Stimulated activated effector memory CD8-positive, alpha-beta T cell treated with anti-CD3 and anti-CD28 coated beads, Interleukin-12 subunit alpha, Interleukin-12 subunit beta, amount 100 ng/mL, for 72 hours (primary cell): Measurements from ENCODE around the gene CROCC2.

ENCODE experiments used
- ATAC-seq: fragments of 150-1000 bp; cut with Tn5 transposase; 2 replicates; pipeline ENCODE4 v1.10.0; 2021
- DNase-seq, 2 donors: peaks; one replicate each; pipeline ENCODE4 v3.0.0; 2021 to 2022; ENCODE audit warnings: low spot score in 2 of 2
- H3K27ac Mint-ChIP-seq: one replicate; pipeline ENCODE4 v1.8.0; 2022; ENCODE audit warnings: mild to moderate bottlenecking, mixed read lengths
- H3K36me3 Mint-ChIP-seq: one replicate; pipeline ENCODE4 v1.8.0; 2022; ENCODE audit warnings: mild to moderate bottlenecking, mixed read lengths
- H3K4me1 Mint-ChIP-seq: one replicate; pipeline ENCODE4 v1.8.0; 2022; ENCODE audit warnings: mixed read lengths
- H3K4me3 Mint-ChIP-seq: one replicate; pipeline ENCODE4 v1.8.0; 2022; ENCODE audit warnings: mild to moderate bottlenecking, mixed read lengths
- H3K9me3 Mint-ChIP-seq: one replicate; pipeline ENCODE4 v1.8.0; 2022; ENCODE audit warnings: mixed read lengths

Gene CROCC2

DNA sequence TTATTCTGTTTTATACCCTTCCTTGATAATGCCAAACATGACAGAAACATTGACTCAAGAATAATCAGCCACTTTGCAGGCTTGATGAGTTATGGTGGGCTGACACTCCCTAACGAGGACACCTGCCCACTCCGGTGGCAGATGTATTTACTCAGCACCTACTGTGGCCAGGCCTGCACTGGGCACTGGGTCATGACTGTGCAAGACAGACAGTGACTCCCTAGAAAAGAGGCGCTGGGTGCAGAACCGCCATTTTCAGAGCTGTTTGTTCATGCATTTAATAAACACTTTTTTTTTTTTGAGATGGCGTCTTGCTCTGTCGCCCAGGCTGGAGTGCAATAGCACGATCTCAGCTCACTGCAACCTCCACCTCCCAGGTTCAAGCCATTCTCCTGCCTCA is 124.7 kb downstream of the CROCC2 start:
- ATAC-seq (no peak), DNase-seq (no peak)
- Mint-ChIP-seq H3K36me3 (no peaks in the 10 kb centered on the region), H3K27ac (no peak overlapping the region), H3K4me3 (no peak overlapping the region), H3K9me3 (peaks cover 8% of the 10 kb centered on the region), H3K4me1 (no peaks in the 10 kb centered on the region)

DNA sequence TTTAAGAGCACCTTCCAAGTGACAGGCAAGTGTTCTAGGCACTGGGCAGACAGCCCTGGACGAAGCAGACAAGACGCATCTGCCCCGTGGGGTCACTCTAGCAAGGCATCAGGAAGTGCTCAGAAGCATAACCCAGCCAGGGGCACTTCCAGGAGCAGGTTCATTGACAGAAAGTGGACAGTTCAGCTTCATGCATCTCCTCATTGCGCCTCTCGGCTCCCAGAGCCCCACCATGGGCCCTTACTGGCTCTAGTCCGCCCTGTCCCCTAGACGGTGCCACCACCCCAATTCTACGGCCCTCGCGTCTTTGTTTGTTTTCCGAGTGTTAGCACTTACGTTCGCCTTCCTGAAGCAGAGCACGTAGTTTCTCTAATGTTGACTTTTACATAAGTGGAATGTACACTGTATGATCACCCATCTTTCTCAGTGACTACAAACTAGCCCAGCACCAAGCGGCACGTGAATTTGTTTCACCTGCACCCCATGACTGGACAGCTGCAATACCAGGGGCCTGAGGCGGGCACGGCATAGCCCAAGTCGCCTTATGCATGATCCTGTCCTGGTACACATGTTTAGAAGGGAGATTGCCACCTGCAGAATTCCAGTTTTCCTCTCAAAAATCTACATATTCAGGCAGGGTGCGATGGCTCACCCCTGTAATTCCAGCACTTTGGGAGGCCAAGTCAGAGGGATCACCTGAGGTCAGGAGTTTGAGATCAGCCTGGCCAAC is 125.5 kb downstream of the CROCC2 start:
- no peak overlapping the region for H3K27ac Mint-ChIP-seq
- peaks cover 3% of the 10 kb centered on the region for H3K4me1 Mint-ChIP-seq
- ATAC-seq (no peak), DNase-seq (no peak)
- H3K9me3 Mint-ChIP-seq: peaks cover 3% of the 10 kb centered on the region
- H3K4me3 Mint-ChIP-seq: no peak overlapping the region
- no peaks in the 10 kb centered on the region for H3K36me3 Mint-ChIP-seq

DNA sequence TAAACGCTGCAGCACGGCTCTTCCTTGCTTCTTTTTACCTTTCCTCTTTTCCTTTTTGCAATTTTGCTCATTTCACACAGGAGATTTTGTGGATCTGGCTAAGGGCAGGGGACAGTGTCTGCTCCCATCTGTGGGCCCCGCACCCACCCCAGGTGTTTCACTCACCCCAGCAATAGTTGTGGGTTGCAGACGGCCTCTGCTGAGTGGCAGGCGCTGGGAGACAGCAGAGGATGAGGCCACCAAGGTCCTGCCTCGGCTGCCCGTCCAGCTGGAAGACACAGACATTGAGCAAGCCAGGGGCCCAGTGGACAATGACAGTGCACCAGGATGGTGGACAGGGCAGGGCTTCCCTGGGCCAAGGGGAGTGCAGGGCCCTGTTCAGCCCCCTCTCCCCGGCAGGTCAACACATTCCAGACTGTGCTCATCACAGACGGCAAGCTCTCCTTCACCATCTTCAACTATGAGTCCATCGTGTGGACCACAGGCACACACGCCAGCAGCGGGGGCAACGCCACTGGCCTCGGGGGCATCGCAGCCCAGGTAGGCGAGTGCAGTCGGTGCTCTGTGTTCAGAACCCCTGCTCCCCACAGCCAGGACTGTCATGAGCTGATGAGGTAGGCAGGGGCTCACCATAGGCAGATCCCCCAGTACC is 127.3 kb downstream of the CROCC2 start:
- H3K4me3 Mint-ChIP-seq: no peak overlapping the region
- ATAC-seq (no peak), DNase-seq (peak in 1 of 2 donors; percentile 43)
- H3K9me3 Mint-ChIP-seq: no peaks in the 10 kb centered on the region
- H3K27ac Mint-ChIP-seq: no peak overlapping the region
- peaks cover 18% of the 10 kb centered on the region for H3K4me1 Mint-ChIP-seq
- H3K36me3 Mint-ChIP-seq: no peaks in the 10 kb centered on the region

DNA sequence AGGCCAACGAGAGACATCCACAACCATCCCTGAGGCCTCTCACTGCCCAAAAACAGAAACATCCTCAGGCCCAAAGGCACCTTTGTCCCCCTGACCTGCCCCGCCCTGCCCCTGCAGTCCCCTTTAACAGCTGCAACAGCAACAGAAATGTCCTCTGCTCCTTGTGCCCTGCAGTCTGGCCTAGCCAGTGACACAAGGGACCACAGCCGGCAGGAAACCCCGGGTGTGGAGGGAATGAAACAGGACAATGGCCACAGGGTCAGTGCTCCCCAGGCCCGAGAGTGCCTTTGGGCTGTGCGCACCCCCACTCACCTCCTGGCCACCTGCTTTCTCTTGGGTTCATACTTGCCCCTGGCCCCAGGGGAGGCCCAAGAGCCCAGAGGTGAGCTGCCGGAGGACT is 127.9 kb downstream of the CROCC2 start:
- H3K36me3 Mint-ChIP-seq: no peaks in the 10 kb centered on the region
- H3K27ac Mint-ChIP-seq: no peak overlapping the region
- peaks cover 18% of the 10 kb centered on the region for H3K4me1 Mint-ChIP-seq
- H3K4me3 Mint-ChIP-seq: no peak overlapping the region
- H3K9me3 Mint-ChIP-seq: no peaks in the 10 kb centered on the region
- ATAC-seq (no peak), DNase-seq (peak in 1 of 2 donors; percentile 43)

DNA sequence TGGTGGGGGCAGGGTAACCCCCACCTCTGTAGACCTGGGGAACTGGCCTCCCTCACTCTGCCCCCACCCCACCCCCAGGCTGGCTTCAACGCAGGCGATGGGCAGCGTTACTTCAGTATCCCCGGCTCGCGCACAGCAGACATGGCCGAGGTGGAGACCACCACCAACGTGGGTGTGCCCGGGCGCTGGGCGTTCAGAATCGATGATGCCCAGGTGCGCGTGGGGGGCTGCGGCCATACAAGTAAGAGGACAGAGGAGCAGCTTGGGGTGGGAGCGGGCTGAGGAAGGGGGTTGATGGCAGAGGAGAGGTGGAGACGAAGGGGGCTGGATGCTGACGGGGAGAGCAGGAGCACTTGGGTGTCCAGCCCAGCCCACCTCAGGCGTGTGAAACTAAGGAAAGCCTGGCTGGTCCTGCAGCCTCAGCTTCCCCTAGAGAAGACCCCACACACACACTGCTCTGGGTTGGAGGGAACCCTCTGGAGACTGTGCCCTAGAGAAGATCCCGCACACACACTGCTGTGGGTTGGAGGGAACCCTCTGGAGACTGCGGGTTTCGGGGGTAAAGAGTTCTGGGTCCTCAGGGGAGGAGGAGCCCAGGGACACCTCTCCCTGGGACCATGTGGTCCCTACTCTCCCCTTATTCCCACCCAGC is 128.5 kb downstream of the CROCC2 start:
- Mint-ChIP-seq H3K36me3 (no peaks in the 10 kb centered on the region), H3K4me1 (peaks cover 18% of the 10 kb centered on the region), H3K9me3 (no peaks in the 10 kb centered on the region), H3K4me3 (peak overlapping the region; percentile 71), H3K27ac (no peak overlapping the region)
- no peak for DNase-seq
- ATAC-seq: no peak

DNA sequence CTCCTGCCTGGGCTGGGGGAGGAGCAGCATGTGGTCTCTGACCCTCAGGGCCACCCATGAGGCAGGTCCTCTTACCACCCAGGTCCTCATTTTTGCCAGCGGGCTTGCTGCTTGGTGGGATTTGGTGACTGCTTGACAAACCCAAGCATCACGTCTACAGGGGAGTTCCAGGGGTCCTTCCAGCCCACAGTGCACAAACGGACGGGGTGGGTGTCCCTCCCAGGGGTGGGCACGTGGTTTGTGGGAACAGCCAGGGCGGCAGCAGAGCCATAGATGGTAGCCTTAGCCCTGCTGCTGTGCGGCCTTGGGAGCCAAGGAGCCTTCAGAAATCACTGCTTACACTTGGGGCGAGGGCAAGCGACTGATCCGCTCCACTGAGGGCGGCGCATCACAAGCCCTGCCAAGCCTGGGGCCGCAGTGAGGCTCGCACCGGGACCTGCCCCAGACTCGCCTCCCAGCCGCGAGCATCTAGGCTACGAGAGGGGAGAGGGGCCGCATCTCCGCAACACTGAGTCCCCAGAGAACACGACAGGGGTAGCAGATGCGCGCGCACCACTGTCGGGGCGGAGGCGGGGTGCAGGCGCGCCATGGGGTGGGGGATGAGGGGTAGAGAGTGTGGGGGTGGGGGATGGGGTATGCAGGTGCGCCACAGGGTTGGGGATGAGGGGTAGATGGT is 129.1 kb downstream of the CROCC2 start:
- H3K4me1 Mint-ChIP-seq: peaks cover 18% of the 10 kb centered on the region
- H3K4me3 Mint-ChIP-seq: peak overlapping the region; percentile 71
- no peaks in the 10 kb centered on the region for H3K36me3 Mint-ChIP-seq
- ATAC-seq (no peak), DNase-seq (no peak)
- H3K9me3 Mint-ChIP-seq: no peaks in the 10 kb centered on the region
- no peak overlapping the region for H3K27ac Mint-ChIP-seq

DNA sequence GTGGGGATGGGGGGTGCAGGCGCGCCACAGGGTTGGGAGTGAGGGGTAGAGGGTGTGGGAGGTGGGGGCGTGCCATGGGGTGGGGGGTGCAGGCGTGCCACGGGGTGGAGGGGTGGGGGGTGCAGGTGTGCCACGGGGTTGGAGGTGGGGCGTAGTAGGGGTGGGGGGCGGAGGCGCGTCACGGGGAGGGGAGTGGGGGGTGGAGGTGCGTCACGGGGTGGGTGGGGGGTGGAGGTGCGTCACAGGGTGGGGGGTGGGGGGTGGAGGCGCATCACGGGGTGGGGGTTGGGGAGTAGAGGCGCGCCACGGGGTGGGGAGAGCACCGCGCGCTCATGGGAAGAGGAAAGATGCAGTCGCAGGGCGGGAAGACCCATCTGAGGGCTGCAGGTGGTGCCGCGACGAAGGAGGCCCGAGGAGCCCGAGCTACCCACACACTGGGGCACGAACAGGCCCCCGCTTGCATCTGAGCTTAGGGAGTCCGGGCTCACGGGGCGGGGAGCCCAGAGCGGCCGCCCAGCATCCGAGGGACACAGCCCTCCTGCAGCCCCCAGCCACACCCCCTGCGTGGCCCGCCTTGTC is 129.8 kb downstream of the CROCC2 start:
- ATAC-seq: peak; percentile 55
- H3K4me1 Mint-ChIP-seq: peaks cover 18% of the 10 kb centered on the region
- H3K4me3 Mint-ChIP-seq: peak overlapping the region; percentile 71
- H3K36me3 Mint-ChIP-seq: no peaks in the 10 kb centered on the region
- H3K9me3 Mint-ChIP-seq: no peaks in the 10 kb centered on the region
- no peak overlapping the region for H3K27ac Mint-ChIP-seq
- DNase-seq: no peak

DNA sequence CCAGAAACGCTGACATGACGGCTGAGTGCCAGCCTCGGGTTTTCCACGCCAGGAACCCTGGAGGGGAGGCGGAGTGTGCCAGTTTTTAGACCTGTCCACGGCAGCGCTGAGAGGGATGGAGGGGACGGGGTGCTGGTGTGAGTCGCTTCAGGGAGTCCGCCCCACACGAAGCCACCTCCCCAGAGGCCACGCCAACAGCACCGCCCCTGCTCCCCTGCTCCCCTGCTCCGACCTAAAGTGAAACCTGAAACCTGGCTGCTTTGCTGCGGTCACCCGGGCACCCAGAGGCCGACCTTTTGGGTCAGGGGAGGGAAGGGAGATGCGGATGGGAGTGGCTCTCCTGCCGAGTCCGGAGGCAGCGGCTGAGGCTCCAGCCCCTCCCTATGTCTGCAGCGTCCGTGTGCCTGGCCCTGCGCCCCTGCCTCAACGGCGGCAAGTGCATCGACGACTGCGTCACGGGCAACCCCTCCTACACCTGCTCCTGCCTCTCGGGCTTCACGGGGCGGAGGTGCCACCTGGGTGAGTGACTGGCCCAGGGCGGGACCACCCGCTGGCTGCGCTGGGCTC is 130.3 kb downstream of the CROCC2 start:
- Mint-ChIP-seq H3K9me3 (no peaks in the 10 kb centered on the region), H3K4me1 (peaks cover 18% of the 10 kb centered on the region), H3K27ac (no peak overlapping the region), H3K36me3 (no peaks in the 10 kb centered on the region), H3K4me3 (peak overlapping the region; percentile 71)
- DNase-seq: peak; percentile 28 to 74
- ATAC-seq: peak; percentile 85

DNA sequence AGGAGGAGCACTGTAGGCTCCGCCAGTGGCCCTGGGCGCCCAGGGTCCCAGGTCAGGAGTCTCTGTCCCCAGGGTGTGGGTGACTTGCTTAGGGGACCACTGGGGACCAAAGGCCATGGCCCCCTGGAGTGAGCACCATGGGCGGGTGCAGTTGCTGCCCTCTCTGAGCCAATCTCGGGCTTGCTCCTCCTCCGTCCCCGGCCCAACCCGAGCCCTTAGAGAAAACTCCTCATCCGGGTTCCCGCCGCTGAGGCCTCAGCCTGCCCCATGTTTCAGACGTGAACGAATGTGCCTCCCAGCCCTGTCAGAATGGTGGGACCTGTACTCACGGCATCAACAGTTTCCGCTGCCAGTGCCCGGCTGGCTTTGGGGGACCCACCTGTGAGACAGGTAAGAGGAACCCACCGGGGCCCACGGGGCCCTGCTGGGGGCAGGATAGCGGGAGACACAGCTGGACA is 130.9 kb downstream of the CROCC2 start:
- H3K27ac Mint-ChIP-seq: no peak overlapping the region
- ATAC-seq: peak; percentile 42
- H3K4me3 Mint-ChIP-seq: peak overlapping the region; percentile 71
- no peaks in the 10 kb centered on the region for H3K9me3 Mint-ChIP-seq
- peaks cover 18% of the 10 kb centered on the region for H3K4me1 Mint-ChIP-seq
- DNase-seq: no peak
- no peaks in the 10 kb centered on the region for H3K36me3 Mint-ChIP-seq

DNA sequence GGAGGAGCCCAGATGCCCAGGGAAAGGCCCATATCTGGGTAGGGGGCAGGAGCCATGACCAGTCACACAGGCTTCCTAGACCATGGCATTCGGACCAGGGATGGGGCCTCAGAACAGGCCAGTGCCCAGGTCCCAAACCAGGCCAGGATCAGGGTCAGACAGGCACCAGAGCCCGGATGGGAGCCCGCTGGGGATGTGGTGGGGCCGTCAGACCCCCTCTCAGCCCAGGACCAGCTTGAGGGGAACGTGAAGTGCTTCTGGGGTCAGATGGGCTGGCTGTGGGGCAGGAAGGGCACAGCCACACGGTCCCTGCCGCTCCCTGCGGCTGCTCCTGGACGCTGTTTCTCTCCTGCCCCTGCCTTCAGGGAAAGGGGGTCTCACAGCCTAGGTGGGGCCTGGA is 131.4 kb downstream of the CROCC2 start:
- no peaks in the 10 kb centered on the region for H3K36me3 Mint-ChIP-seq
- H3K4me3 Mint-ChIP-seq: peak overlapping the region; percentile 71
- H3K4me1 Mint-ChIP-seq: peaks cover 18% of the 10 kb centered on the region
- no peak for ATAC-seq
- no peak overlapping the region for H3K27ac Mint-ChIP-seq
- H3K9me3 Mint-ChIP-seq: no peaks in the 10 kb centered on the region
- DNase-seq: no peak

DNA sequence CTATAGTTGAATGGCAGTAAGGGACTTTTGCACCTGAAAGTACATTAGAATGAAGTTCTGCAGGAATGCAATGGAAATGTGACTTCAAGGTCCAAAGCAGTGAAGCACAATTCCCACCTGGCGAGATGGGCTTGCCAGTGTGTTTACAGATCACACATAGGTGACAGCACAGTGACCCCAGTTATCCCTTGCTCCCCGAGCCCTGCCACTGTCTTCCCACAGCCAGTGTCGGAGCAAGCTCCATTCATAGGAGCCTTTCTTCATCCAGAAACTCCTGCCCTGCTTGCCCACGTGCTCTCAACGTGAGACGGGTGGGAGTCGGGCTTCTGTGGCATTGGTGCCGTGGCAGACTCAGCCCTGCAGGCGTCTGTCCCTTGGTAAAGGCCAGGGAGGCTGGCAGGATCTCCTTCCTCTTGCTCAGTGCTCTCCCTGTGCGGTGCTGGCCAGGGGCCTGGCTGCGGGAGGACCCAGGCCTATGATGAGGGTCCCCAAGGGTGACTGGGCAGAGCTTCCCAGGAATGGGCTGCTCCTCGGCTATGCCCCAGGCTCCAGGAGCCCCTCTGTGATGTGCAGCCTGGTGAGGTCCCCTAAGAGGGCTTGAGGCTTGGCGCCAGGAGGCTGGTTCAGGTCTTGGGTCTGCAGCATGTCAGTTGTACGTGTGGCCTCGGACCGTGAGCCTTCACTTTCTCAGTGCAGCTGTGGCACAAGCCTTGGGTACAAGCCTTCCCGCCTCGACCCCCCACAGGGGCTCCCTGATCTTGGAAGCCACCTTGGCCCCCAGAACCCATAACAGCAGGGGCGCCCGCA is 132.4 kb downstream of the CROCC2 start:
- Mint-ChIP-seq H3K27ac (no peak overlapping the region), H3K9me3 (no peaks in the 10 kb centered on the region), H3K36me3 (no peaks in the 10 kb centered on the region), H3K4me1 (peaks cover 18% of the 10 kb centered on the region), H3K4me3 (peak overlapping the region; percentile 71)
- no peak for DNase-seq
- ATAC-seq: no peak

DNA sequence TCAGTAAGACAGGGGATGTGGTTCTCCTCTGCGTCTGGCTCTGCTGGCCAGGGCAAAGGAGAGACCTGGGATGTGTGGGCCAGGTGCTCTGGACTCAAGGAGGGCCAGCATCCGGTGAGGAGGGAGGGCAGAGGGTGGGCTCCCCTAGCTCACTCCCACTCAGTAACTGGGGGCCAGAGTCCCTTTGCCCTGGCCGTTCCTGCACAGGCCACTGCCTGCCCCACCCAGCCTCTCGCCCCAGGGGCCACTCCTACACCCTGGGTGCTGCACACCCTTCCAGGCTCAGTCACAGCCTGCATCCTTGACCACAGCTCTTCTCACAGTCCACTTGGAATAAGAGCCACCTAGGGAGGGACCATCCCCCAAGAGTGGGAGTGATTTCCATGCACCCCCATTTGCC is 133.3 kb downstream of the CROCC2 start:
- no peak for ATAC-seq
- Mint-ChIP-seq H3K9me3 (no peaks in the 10 kb centered on the region), H3K4me1 (peaks cover 18% of the 10 kb centered on the region), H3K27ac (no peak overlapping the region), H3K4me3 (no peak overlapping the region), H3K36me3 (no peaks in the 10 kb centered on the region)
- DNase-seq: no peak

DNA sequence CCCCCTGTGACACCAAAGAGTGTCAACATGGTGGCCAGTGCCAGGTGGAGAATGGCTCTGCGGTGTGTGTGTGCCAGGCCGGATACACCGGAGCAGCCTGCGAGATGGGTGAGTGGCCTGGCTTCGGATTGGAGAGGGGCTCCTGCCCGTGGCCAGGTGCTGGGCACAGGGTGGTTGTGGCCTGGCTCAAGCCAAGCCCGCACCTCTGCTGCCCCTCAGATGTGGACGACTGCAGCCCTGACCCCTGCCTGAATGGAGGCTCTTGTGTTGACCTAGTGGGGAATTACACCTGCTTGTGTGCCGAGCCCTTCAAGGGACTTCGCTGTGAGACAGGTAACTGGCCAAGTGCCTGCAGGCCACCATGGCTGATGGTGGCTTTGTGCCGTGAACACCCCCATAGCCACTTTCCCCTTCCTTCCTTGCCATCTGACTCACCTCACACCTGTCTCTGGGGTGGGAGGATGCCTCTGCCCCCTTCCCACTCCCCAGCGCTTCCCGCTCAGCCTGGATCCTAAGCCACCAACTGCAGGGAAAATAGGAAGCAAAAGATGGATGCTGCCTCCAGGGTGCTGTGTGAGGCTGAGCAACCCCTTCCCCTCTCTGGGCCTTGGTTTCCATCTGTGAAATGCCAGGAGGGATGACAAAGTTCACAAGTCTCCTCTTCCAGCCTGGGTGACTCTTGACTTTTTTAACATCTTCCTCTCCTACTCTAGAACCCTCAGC is 134.1 kb downstream of the CROCC2 start:
- Mint-ChIP-seq H3K9me3 (no peaks in the 10 kb centered on the region), H3K4me1 (peaks cover 18% of the 10 kb centered on the region), H3K36me3 (no peaks in the 10 kb centered on the region), H3K4me3 (no peak overlapping the region), H3K27ac (no peak overlapping the region)
- DNase-seq (no peak), ATAC-seq (no peak)
